ENCODE results near the gene FCF1. TPM values are rescaled to one million over a fixed set of nuclear protein-coding genes. Genes with fewer than 3 reads are reported as not detected.

FCF1 gene
- total and polyA plus RNA-seq, 7 donors = 18.6 to 35.7 (median 25.7) TPM

- Histone ChIP-seq H3K4me1 (no peaks in the 10 kb centered on the region), H3K9me3 (no peaks in the 10 kb centered on the region), H3K36me3 (peaks cover 0 to 88% (median 26%) of the 10 kb centered on the region in 4 donors), H3K27me3 (no peaks in the 10 kb centered on the region), H3K27ac (no peak overlapping the region), H3K4me3 (no peak overlapping the region)
- TF ChIP-seq POLR2A (IDR thresholded peaks at IDR 0.05) (no peak), EP300 (IDR thresholded peaks at IDR 0.05) (no peak), POLR2AphosphoS5 (IDR thresholded peaks at IDR 0.05) (no peak)
- TF ChIP-seq, protein P1, sequence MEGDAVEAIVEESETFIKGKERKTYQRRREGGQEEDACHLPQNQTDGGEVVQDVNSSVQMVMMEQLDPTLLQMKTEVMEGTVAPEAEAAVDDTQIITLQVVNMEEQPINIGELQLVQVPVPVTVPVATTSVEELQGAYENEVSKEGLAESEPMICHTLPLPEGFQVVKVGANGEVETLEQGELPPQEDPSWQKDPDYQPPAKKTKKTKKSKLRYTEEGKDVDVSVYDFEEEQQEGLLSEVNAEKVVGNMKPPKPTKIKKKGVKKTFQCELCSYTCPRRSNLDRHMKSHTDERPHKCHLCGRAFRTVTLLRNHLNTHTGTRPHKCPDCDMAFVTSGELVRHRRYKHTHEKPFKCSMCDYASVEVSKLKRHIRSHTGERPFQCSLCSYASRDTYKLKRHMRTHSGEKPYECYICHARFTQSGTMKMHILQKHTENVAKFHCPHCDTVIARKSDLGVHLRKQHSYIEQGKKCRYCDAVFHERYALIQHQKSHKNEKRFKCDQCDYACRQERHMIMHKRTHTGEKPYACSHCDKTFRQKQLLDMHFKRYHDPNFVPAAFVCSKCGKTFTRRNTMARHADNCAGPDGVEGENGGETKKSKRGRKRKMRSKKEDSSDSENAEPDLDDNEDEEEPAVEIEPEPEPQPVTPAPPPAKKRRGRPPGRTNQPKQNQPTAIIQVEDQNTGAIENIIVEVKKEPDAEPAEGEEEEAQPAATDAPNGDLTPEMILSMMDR (IDR thresholded peaks at IDR 0.05) = no peak
- WGBS, 2 donors = 19 to 70% methylated on average over 3 of the region's 3 CpGs
- no peak for DNase-seq
- intact Hi-C loops (cut with DNase I) = no loop called here
These were observed 26.8 kb upstream of the FCF1 start for GRCh38 chr14:74685921-74686678.

GRCh38 chr14:74691456-74691855 is 21.5 kb upstream of the FCF1 start:
- intact Hi-C loops (cut with DNase I) = no loop called here
- TF ChIP-seq POLR2AphosphoS5 (IDR thresholded peaks at IDR 0.05) (no peak), POLR2A (IDR thresholded peaks at IDR 0.05) (no peak), EP300 (IDR thresholded peaks at IDR 0.05) (no peak)
- TF ChIP-seq, protein P1 (IDR thresholded peaks at IDR 0.05) = no peak
- H3K36me3 ChIP-seq = peaks cover 0 to 52% (median 5%) of the 10 kb centered on the region in 4 donors
- H3K9me3 ChIP-seq = no peaks in the 10 kb centered on the region
- peak overlapping the region in 1 of 4 donors; percentile 22 for H3K27ac ChIP-seq
- WGBS, 2 donors = 90 to 92% methylated on average over 2 of the region's 2 CpGs
- no peaks in the 10 kb centered on the region for H3K4me1 ChIP-seq
- H3K27me3 ChIP-seq = no peaks in the 10 kb centered on the region
- no peak overlapping the region for H3K4me3 ChIP-seq
- DNase-seq = no peak

DNA sequence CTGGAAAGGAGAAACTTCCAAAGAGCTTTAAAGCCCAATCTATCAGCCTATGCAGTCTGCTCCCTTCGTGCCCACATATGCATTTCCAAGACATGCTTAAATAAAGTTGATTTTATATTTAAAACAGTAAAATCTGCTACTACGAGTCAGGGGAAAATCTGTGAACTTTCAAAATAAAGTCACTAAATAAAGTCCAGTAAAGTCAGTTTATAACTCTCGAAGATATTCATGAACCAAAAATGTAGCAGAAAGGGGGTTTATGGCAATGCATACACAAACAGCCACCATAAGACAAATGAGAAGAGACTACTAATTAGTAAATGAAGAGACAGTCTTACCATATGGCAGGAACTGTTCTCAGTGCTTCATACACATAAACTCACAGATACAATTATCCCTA is 19.8 kb upstream of the FCF1 start:
- TF ChIP-seq POLR2AphosphoS5 (IDR thresholded peaks at IDR 0.05) (no peak), EP300 (IDR thresholded peaks at IDR 0.05) (no peak), POLR2A (IDR thresholded peaks at IDR 0.05) (no peak)
- TF ChIP-seq, protein P1 (IDR thresholded peaks at IDR 0.05) = no peak
- H3K27ac ChIP-seq = no peak overlapping the region
- no peak for DNase-seq
- H3K27me3 ChIP-seq = no peaks in the 10 kb centered on the region
- peaks cover 0 to 38% (median 2%) of the 10 kb centered on the region in 4 donors for H3K36me3 ChIP-seq
- H3K4me3 ChIP-seq = no peak overlapping the region
- no peaks in the 10 kb centered on the region for H3K9me3 ChIP-seq
- intact Hi-C loops (cut with DNase I) = no loop called here
- WGBS, 2 donors = 95% methylated on average over 3 of the region's 3 CpGs
- H3K4me1 ChIP-seq = no peaks in the 10 kb centered on the region

- Histone ChIP-seq H3K9me3 (no peaks in the 10 kb centered on the region), H3K4me3 (no peak overlapping the region), H3K27ac (no peak overlapping the region), H3K36me3 (peaks cover 0 to 19% (median 0%) of the 10 kb centered on the region in 4 donors), H3K27me3 (no peaks in the 10 kb centered on the region), H3K4me1 (no peaks in the 10 kb centered on the region)
- TF ChIP-seq, protein P1 (IDR thresholded peaks at IDR 0.05) = no peak
- TF ChIP-seq POLR2AphosphoS5 (IDR thresholded peaks at IDR 0.05) = no peak
- TF ChIP-seq POLR2A (IDR thresholded peaks at IDR 0.05) = no peak
- TF ChIP-seq EP300 (IDR thresholded peaks at IDR 0.05) = no peak
- DNase-seq = no peak
- intact Hi-C loops (cut with DNase I) = no loop called here
- 84 to 93% methylated on average over 4 of the region's 4 CpGs for WGBS, 2 donors
These were observed 17.5 kb upstream of the FCF1 start for GRCh38 chr14:74695406-74695805.
